OCI-LY7 (cell line): ENCODE measurements around the gene KAT2A. TPM values are rescaled to one million over a fixed set of nuclear protein-coding genes. Genes with fewer than 3 reads are reported as not detected.
A peak's percentile ranks its signal among the peaks of the same experiment; 100 is the strongest.

ENCODE experiments used
- BruUV-seq: library from RNA; stranded (reverse); fragments of 400-500 nt; replicated peaks from 2 replicates; lab custom pipeline; 2021; lab: Mats Ljungman, UMichigan
- CTCF ChIA-PET: fragments of 300-600 bp; sonication (Branson Sonifier 250); formaldehyde crosslinking; loops from one replicate; lab custom pipeline; 2022; ENCODE audit warnings: antibody characterized with exemption; ENCODE audit not compliant: unreplicated experiment; lab: Charles Lee
- POLR2A ChIA-PET: fragments of 300-600 bp; sonication (Branson Sonifier 250); formaldehyde crosslinking; loops from one replicate; lab custom pipeline; 2022; ENCODE audit warnings: antibody characterized with exemption; lab: Charles Lee
- DNase-seq: peaks from one replicate; pipeline ENCODE4 v3.0.0-alpha.2; 2015; ENCODE audit warnings: low spot score
- H2AFZ ChIP-seq: fragments of 200-600 bp; sonication (generic), shearing (Covaris generic); 2 replicates; pipeline ENCODE4 v1.6.1; 2014; ENCODE audit warnings: mild to moderate bottlenecking, antibody characterized with exemption, low read length, moderate library complexity
- H3K27ac ChIP-seq: fragments of 200-600 bp; sonication (generic); 2 replicates; pipeline ENCODE4 v1.5.1; 2014; ENCODE audit warnings: mixed run types, low read depth, mild to moderate bottlenecking, moderate library complexity, low read length, inconsistent platforms; ENCODE audit not compliant: poor library complexity, severe bottlenecking
- H3K36me3 ChIP-seq: fragments of 200-600 bp; sonication (generic); 2 replicates; pipeline ENCODE4 v1.6.1; 2014; ENCODE audit warnings: mild to moderate bottlenecking, antibody characterized with exemption, low read length, moderate library complexity, mixed read lengths; ENCODE audit not compliant: insufficient read depth
- H3K4me1 ChIP-seq: fragments of 200-600 bp; sonication (generic); 2 replicates; pipeline ENCODE4 v1.5.1; 2014; ENCODE audit warnings: mild to moderate bottlenecking, low read length; ENCODE audit not compliant: insufficient read depth, poor library complexity, severe bottlenecking
- H3K4me2 ChIP-seq: fragments of 200-600 bp; sonication (generic); 2 replicates; pipeline ENCODE4 v1.6.1; 2014; ENCODE audit warnings: mild to moderate bottlenecking, low read length
- H3K4me3 ChIP-seq: fragments of 200-600 bp; sonication (generic); 2 replicates; pipeline ENCODE4 v1.5.1; 2014; ENCODE audit warnings: mild to moderate bottlenecking, low read depth, low read length; ENCODE audit not compliant: poor library complexity, severe bottlenecking
- H3K79me2 ChIP-seq: fragments of 200-600 bp; sonication (generic); 2 replicates; pipeline ENCODE4 v1.6.1; 2016; ENCODE audit warnings: low read depth, mild to moderate bottlenecking, low read length, moderate library complexity, mixed read lengths; ENCODE audit not compliant: insufficient read depth
- H3K9me2 ChIP-seq: fragments of 200-600 bp; sonication (generic); 2 replicates; pipeline ENCODE4 v1.6.1; 2016; ENCODE audit warnings: mild to moderate bottlenecking, low read length, mixed read lengths; ENCODE audit not compliant: insufficient read depth
- H3K9me3 ChIP-seq: fragments of 200-600 bp; sonication (generic); 2 replicates; pipeline ENCODE4 v1.6.1; 2014; ENCODE audit warnings: mild to moderate bottlenecking, mixed run types, low read length, mixed read lengths
- H4K20me1 ChIP-seq: fragments of 200-600 bp; sonication (generic); 2 replicates; pipeline ENCODE4 v1.6.1; 2014; ENCODE audit warnings: mild to moderate bottlenecking, antibody characterized with exemption, low read length, moderate library complexity, mixed read lengths; ENCODE audit not compliant: insufficient read depth
- CTCF ChIP-seq: fragments of 200-600 bp; sonication (generic); conservative IDR thresholded peaks from 2 replicates; pipeline ENCODE4 v1.5.1; 2014; ENCODE audit warnings: mild to moderate bottlenecking, antibody characterized with exemption, low read length, moderate library complexity, mixed read lengths
- EZH2phosphoT487 ChIP-seq: fragments of 200-600 bp; sonication (generic); IDR thresholded peaks from 2 replicates; pipeline ENCODE4 v1.6.1; 2018; ENCODE audit warnings: low read depth, borderline replicate concordance, mild to moderate bottlenecking, mixed run types, antibody characterized with exemption, low read length, moderate library complexity, mixed read lengths
- intact Hi-C: fragments of 100-400 bp; cut with micrococcal nuclease; formaldehyde crosslinking; loops from one replicate; pipeline ENCODE4 v1.10.0; 2022; ENCODE audit not compliant: unreplicated experiment
- total RNA-seq, 2 experiments: library from RNA; depleted of rRNA in 1 of 2; stranded (reverse); fragments of >200 nt in 1 of 2; shearing (Covaris generic) in 1 of 2; gene quantifications; 2 replicates each; pipeline ENCODE4 v1.2.3, GENCODE V29; 2014 to 2022

KAT2A gene
- total RNA-seq, 2 experiments from 2014 or later = 73.0 to 89.8 TPM

DNA sequence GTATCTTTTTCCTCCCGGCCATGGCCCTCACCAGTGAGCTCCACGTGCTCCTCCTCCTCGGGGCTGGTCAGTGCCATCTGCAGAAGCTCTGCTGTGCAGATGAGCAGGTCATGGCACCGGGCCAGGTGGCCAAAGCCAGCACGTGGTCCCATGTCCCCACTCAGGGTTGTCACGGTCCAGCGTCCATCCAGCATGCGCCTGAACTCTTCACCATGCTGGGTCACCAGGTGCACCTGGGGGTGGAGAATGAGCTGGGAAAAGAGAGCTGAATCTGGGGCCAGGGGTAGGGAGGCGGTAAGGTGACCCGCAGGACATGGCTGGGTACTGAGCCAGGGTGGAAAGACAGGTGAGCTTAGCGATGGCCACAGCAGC is 9.9 kb downstream of the KAT2A start:
- H3K4me3 ChIP-seq = no peak overlapping the region
- H3K36me3 ChIP-seq = peaks cover 21% of the 10 kb centered on the region
- no peaks in the 10 kb centered on the region for H4K20me1 ChIP-seq
- H3K9me2 ChIP-seq = no peaks in the 10 kb centered on the region
- no peaks in the 10 kb centered on the region for H3K79me2 ChIP-seq
- H3K4me1 ChIP-seq = peaks cover 67% of the 10 kb centered on the region
- BruUV-seq = no TSS peak
- TF ChIP-seq EZH2phosphoT487 (no peak), CTCF (no peak)
- no peak for DNase-seq
- H3K4me2 ChIP-seq = peak overlapping the region; percentile 85; the same call in 1 of the 2 replicates
- POLR2A ChIA-PET = interaction anchor here (0.9 to 2.1 kb wide), 3 partner anchors 9 to 94 kb away, joined by 3 to 6 read pairs (median 3); partner anchors contain the start of genes DNAJC7, KAT2A and NKIRAS2
- CTCF ChIA-PET = interaction anchor here (0.6 kb wide), 1 partner anchor 9 kb away, joined by 3 read pairs; no protein-coding TSS in a partner anchor
- intact Hi-C loops = loop anchor here (10.0 kb wide), 2 partner anchors 274 to 376 kb away; partner anchors contain the start of genes HAP1 and STAT3
- no peaks in the 10 kb centered on the region for H3K9me3 ChIP-seq
- no peak overlapping the region for H2AFZ ChIP-seq
- no peak overlapping the region for H3K27ac ChIP-seq

DNA sequence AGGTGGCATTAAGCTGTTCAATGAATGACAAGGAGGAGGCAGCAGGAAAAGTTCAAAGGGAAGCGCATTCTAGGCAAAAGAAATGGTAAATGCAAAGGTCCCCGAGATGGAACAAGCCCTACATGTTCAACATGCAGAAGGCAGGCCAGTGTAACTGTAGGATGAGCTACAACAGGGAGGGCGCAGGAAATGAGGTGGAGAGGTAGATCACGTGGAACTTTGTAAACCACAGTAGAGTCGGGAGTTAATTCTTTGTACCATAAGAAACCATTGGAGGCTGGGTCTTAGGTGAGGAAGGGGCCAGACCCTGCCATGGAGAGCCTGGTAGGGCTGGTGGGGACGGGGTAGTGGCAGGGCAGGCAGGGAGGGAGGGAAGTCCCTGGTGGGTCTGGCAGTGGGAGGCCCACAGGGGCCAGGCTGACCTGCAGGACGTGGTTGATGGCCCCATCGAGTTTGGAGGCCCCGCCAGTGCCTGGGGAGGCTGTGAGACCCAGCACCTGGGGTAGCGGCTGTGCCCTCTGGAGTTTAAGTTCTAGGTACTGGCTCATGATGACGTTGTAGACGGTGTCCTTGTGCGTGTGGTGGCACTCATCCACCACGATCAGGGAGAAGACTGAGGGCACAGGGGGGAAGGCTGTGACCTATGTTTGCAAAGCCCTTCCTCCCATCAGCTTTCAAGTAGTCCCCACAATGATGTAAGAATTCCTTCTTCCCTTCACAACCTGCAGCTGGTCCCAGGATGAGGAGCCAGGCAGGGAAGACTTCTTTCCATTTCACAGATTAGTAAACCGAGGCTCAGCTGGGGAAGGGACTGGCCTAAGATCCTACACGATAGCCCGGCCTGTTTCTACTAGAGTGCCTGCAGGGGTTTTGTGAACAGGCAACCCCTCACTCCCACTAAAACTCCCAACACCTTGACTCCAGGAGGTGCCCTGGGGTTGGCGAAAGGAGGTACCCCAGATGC is 10.6 kb downstream of the KAT2A start:
- Histone ChIP-seq H3K27ac (no peak overlapping the region), H3K36me3 (peaks cover 21% of the 10 kb centered on the region), H3K4me2 (no peak overlapping the region; the same call in 1 of the 2 replicates), H4K20me1 (no peaks in the 10 kb centered on the region), H3K4me3 (no peak overlapping the region), H2AFZ (no peak overlapping the region), H3K9me2 (no peaks in the 10 kb centered on the region), H3K79me2 (no peaks in the 10 kb centered on the region), H3K9me3 (no peaks in the 10 kb centered on the region), H3K4me1 (peaks cover 60% of the 10 kb centered on the region)
- CTCF ChIA-PET = no interaction called here
- DNase-seq = peak; percentile 26
- BruUV-seq = no TSS peak
- TF ChIP-seq CTCF = no peak
- no peak for TF ChIP-seq EZH2phosphoT487
- intact Hi-C loops = loop anchor here (10.0 kb wide), 2 partner anchors 274 to 376 kb away; partner anchors contain the start of genes HAP1 and STAT3
- POLR2A ChIA-PET = interaction anchor here (0.5 to 2.1 kb wide), 4 partner anchors 10 to 292 kb away, joined by 3 to 6 read pairs (median 4); partner anchors contain the start of genes KAT2A and NKIRAS2
